Stimulated activated CD8-positive, alpha-beta memory T cell treated with anti-CD3 and anti-CD28 coated beads, Interleukin-12 subunit alpha, Interleukin-12 subunit beta, amount 100 ng/mL, for 24 hours (primary cell): ENCODE data around the gene TMCO2.

Source experiments
- DNase-seq: peaks from one replicate; pipeline ENCODE4 v3.0.0-alpha.2; 2020; ENCODE audit errors: extremely low read depth

Gene TMCO2

GRCh38 chr1:40257688-40258444 is 10.1 kb downstream of the TMCO2 start, which contains the start of gene ZMPSTE24:
ZMPSTE24 (plus strand) TSS chr1:40258236; CDS start chr1:40258272, 36 bp downstream.
- peak; percentile 91 for DNase-seq

GRCh38 chr1:40258445-40258769 is 10.7 kb downstream of the TMCO2 start:
- no peak for DNase-seq

GRCh38 chr1:40264354-40264781 is 16.6 kb downstream of the TMCO2 start:
- no peak for DNase-seq

- DNase-seq, result no peak
Measured at GRCh38 chr1:40265298-40265697, 17.6 kb downstream of the TMCO2 start.

GRCh38 chr1:40265919-40266318 is 18.2 kb downstream of the TMCO2 start:
- no peak for DNase-seq

GRCh38 chr1:40266786-40267535 is 19.2 kb downstream of the TMCO2 start:
- no peak for DNase-seq

- no peak for DNase-seq
Measured at GRCh38 chr1:40267767-40268187, 20.0 kb downstream of the TMCO2 start.

GRCh38 chr1:40268211-40268610 is 20.5 kb downstream of the TMCO2 start:
- no peak for DNase-seq

- DNase-seq, result no peak
Measured at GRCh38 chr1:40270152-40270834, 22.6 kb downstream of the TMCO2 start.

GRCh38 chr1:40272653-40273213 is 25.0 kb downstream of the TMCO2 start:
- no peak for DNase-seq

GRCh38 chr1:40273547-40274166 is 25.9 kb downstream of the TMCO2 start:
- no peak for DNase-seq

GRCh38 chr1:40274331-40274730 is 26.6 kb downstream of the TMCO2 start:
- DNase-seq, result no peak

- no peak for DNase-seq
Measured at GRCh38 chr1:40276122-40276521, 28.4 kb downstream of the TMCO2 start.

- no peak for DNase-seq
Measured at GRCh38 chr1:40281853-40282252, 34.1 kb downstream of the TMCO2 start.

- no peak for DNase-seq
Measured at GRCh38 chr1:40291293-40291692, 43.6 kb downstream of the TMCO2 start.

GRCh38 chr1:40299366-40300248 is 51.9 kb downstream of the TMCO2 start:
- no peak for DNase-seq

GRCh38 chr1:40300249-40300567 is 52.5 kb downstream of the TMCO2 start:
- no peak for DNase-seq

GRCh38 chr1:40300651-40301050 is 52.9 kb downstream of the TMCO2 start:
- DNase-seq, result no peak

- no peak for DNase-seq
Measured at GRCh38 chr1:40301066-40301465, 53.3 kb downstream of the TMCO2 start.
